Daoy (cell line): ENCODE data around the gene PDE9A. TPM values are rescaled to one million over a fixed set of nuclear protein-coding genes. Genes with fewer than 3 reads are reported as not detected.

ENCODE experiments used
- DNase-seq: peaks from one replicate; pipeline ENCODE4 v3.0.0-alpha.2; 2015; ENCODE audit warnings: low read depth
- total RNA-seq: library from RNA; depleted of rRNA; stranded (reverse); fragments of >200 nt; shearing (Covaris generic); gene quantifications from 2 replicates; pipeline ENCODE4 v1.2.3, GENCODE V29; 2014

PDE9A gene
- total RNA-seq, 1 experiment from 2014 or later, result 0.17 TPM

DNA sequence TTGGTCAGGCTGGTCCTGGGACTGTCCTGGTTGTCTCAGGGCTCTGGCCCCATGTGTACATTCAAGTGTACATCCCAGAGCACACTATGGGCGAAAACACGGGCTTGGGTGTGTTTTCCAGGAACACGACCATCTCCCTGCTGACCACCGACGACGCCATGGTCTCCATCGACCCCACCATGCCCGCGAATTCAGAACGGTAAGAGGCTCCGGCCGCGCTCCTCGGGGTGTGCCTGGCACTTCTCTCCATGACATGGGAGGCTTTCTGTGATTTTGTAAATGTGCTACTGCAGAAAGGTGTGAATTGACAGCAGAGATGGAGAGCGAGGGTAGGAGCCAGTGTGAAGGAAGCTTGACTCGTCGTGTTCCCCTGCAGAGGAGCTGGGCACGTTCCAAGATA is 34.4 kb downstream of the PDE9A start:
- DNase-seq, result no peak

DNA sequence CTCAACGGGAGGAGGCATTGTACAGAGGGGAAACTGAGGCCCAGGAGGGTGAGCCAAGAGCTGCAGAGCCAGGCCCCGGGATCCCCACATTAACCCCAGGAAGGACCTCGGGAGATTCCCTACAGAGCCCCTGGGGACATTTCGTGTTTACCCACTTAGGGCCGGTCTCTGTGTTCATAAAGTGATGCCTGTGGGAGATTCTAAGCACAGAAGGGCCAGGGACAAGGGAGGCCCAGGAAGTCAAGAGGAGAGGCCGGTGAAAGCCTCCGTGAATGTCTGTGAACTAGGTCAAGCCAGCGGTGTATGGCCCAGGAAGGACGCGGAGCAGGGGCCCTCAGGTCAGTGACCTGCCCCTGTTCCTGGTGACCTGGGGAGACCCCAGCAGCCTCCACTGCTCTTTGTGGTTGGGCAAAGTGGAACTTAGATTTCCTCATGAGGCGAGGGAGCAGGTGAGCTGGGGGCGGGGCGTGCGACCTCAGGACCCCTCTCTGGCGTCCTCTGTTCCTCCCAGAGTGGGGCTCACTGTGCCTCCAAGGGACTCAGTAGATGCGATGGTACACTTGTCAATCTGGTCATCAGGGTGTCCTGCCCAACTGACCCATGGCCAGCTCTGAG is 34.9 kb downstream of the PDE9A start:
- no peak for DNase-seq

DNA sequence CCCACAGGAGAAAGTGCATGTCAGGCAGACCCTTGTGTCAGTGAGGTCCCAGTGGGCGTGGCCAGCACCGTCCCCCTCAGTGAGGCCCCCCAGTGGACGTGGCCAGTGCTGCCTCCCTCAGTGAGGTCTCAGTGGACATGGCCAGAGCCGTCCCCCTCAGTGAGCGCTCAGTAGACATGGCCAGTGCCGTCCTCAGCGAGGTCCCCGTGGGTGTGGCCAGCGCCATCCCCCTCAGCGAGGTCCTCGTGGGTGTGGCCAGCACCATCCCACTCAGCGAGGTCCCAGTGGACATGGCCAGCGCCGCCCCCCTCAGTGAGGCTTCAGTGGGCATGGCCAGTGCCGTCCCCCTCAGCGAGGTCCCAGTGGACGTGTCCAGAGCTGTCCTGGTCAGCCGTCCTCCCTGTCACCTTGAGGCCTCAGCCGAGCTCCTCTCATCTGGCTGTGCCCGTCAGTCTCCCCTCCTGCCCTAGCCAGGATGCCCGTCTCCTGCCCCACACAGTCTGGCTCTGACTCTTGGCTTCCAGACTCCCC is 35.5 kb downstream of the PDE9A start:
- no peak for DNase-seq

- DNase-seq, result no peak
These were observed 37.2 kb downstream of the PDE9A start for GRCh38 chr21:42690586-42690985.

GRCh38 chr21:42691901-42692559 is 38.6 kb downstream of the PDE9A start:
- no peak for DNase-seq

- DNase-seq, result no peak
These were observed 39.3 kb downstream of the PDE9A start for GRCh38 chr21:42692688-42693087.

DNA sequence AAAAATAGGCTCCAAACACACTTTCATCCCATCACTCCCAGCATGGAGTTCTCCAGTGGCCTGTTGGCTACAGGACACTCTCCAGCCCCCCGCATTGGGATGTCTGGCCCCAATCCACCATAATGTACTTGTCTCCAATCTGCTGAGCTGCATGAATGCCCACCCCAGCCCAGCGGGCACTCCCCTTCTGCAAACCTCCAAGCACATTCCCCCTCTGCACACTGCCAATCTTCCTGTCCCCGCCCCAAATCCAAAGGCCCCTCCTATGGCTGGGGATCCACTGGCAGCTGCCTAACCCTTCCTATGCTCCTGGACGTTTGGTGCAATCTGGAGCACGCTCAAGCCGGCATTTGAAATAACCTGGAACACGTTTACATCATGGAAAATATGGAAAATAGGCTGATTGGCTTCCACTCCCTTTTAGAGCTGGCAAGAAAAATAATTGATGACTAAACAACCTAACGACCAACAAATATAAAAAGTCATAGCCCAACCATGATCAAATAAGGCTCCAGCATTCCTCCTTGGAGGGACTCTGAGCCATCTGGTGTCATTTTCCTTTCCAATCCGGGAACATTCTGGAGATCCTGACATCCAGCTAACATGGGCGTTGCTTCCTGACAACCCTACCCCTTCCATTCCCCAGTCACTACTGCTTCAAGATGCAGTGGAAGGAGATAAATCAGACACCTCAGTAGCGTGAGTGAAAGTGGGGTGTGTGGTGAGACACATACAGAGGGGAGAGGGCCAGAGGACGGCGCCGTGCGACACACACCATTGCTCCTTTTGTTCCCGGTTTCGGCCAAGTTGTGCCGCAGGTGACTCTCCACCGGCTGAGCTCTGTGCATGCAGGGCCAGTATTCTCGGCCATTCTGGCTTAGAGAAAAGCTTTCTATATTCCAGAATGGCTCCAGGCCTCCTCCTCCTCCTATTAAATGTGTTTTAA is 41.6 kb downstream of the PDE9A start:
- no peak for DNase-seq

- DNase-seq, result peak; percentile 81
These were observed 42.4 kb downstream of the PDE9A start for GRCh38 chr21:42695697-42696380.

DNA sequence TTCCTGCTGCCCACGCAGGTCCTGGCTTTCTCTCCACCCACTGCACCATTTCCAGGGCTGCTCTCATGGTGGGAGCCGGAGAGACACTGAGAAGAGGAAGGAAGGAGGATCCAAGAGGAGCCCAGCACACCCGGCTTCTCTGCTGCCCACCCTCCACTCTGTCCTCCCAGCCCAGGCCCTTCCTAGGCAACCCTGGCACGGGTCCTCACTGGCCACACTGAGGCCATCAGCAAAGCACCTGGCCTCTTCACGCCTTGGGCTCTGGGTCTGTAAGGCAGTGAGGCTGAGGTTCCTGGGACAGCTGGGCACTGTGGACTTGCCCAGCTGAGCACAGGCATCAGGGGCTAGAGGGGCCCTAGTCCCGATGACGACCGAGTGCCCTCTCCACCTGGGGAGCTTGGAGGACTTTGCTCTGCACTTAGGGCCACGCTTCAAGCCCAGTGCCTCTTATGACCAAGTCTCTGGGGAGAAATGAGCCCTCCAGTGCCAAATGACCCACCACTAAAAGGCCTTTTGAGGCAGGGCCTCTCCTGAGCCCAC is 43.1 kb downstream of the PDE9A start:
- DNase-seq, result no peak

DNA sequence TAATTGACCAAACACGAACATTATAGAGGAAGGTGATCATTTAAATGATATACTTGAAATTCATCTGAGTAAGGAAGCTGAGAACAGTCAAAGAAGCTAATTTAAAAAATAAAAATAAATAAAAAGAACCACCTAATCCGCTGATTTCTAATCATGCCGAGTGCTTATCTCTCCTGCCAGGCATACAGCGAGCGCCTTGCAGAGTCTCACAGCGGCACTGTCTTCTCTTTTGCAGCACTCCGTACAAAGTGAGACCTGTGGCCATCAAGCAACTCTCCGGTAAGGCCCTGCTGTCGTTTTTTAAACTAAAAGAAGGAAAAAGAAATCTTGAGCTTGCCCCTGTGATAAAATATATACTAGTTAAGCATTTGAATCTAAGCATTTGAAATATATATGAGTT is 45.3 kb downstream of the PDE9A start:
- no peak for DNase-seq

GRCh38 chr21:42699196-42699595 is 45.8 kb downstream of the PDE9A start:
- no peak for DNase-seq

GRCh38 chr21:42701706-42702456 is 48.5 kb downstream of the PDE9A start:
- no peak for DNase-seq

DNA sequence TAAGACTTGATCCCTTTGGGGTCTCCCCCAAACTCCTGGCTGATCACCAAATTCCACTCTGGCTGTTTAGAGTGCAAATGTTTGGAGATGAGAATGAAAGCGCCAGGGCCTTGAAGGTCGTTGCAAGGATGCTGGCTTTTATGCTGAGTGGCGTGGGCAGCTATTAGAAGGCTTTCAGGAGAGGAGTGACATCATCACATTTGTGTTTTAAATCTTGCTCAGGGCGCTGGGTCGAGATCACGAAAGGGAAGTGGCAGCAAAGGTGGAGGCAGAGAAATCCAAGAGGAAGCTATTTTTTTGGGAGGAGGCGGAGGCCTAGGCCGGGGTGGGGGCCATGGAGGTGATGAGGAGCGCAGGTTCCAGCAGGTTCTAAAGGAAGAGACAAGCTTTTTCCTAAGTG is 49.3 kb downstream of the PDE9A start:
- no peak for DNase-seq

DNA sequence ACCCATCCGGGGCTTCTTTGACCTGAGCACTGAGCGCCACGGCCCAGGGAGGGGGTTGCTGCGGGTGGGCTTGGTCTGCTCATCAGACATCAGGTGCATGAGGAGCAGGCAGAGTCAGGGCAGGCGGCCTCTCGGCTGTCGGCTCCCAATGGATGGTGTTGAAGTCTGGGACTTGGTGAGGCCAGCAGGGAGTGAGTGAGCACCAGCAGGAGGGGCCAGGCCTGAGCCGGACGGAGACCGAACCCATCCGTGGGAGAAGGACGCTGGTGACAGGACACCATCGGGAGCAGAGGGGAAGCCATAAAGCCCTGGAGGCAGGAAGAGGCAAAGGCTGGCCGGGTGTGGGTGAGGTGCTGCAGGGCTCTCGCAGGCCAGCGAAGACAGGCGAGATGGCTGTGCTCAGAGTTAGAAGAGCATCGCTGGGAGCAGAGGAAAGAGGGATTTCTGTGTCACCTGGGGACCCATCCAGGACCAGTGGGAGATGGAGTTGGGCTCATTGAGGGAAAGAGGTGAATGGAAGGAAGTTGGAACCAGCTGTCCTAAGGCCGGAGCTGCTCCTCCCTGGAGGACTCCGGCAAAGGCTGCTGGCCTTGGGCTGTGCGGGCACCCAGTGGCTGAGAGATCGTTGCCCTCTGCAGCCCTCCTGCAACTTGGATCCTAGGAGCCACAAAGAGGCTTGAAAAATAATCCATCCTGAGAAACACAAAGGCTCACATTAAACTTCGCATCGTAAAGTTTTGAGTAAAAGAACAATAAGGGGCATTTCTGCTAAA is 49.9 kb downstream of the PDE9A start:
- no peak for DNase-seq

DNA sequence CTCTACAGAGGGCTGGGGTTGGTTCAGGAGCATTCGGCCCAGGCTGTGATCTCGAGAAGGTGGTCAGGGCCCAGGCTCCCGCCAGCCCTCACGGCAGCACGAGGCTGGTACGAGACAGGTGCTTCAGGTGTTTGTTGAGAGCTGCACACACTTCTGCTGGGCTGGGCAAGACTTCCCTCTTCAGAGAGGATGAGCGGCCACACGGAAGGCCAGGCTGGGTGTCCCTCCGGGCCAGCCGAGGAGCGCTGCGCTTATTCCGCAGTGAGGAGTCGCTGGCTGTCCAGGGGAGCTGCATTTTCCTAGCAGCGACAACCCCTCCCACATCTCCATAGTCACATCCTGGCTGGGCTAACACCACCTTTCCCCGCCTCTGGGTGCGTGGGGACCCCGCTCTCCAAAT is 50.5 kb downstream of the PDE9A start:
- no peak for DNase-seq

DNA sequence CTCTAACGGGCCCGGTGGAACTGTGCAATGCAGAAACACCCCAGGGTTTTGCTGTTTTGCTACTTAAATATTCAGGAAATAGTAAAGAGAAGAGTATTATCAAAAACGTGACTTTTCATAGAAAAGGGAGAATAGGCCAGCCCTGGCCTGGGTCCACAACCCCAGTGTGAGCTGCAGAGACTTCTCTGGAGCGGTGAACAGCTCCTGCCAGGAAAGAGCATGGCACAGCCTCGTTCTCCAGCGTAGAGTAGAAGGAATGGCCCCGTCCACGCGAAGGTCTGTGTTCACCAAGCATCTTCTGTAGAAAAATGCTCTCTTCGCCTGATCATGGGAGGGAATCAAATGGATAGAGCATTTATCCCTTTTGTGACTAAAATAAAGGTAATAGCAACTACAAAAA is 51.4 kb downstream of the PDE9A start:
- no peak for DNase-seq

GRCh38 chr21:42705346-42705745 is 51.9 kb downstream of the PDE9A start:
- no peak for DNase-seq

DNA sequence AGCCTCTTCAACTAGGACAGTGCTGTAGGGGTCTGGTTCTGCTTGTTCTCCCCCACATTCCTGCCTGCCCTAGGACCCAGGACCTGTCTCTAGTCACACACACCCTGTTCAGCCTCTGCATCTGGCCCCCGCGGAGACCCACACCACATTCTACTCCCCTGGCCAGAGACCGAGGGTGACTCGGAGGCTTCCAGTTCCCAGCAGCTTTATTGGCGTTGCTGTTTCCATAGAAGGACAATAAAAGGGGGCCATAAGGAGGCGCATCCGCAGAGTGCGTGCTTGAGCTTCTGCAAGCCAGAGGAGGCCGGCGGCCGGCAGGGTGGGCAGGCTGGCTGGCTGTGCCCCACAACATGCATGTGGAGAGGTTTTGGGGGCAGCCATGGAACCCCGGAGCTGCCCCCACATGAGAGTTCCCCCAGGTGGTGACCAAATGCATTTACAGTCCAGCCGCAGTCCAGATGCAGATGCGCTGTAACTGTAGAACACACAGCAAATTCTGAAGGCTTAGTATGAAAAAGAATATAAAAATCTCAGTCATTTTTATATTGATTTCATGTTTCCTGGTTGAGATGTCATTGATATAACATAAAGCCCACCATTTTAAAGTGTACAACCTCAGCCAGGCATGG is 52.4 kb downstream of the PDE9A start:
- no peak for DNase-seq

- no peak for DNase-seq
These were observed 53.3 kb downstream of the PDE9A start for GRCh38 chr21:42706765-42707164.
